HCT116 (cell line): ENCODE data around the gene MAPK6. TPM values are rescaled to one million over a fixed set of nuclear protein-coding genes. Genes with fewer than 3 reads are reported as not detected.

ENCODE experiments used
- ATAC-seq: fragments of 200-7000 bp; cut with Tn5 transposase; 2 replicates; pipeline ENCODE4 v1.9.1; 2020; ENCODE audit warnings: mild to moderate bottlenecking, moderate library complexity
- BruUV-seq: library from RNA; stranded (reverse); fragments of 400-500 nt; replicated peaks from 2 replicates; lab custom pipeline; 2021; lab: Mats Ljungman, UMichigan
- CTCF ChIA-PET: fragments of 300-600 bp; sonication (Branson Sonifier 250); formaldehyde crosslinking; loops from one replicate; lab custom pipeline; 2021; ENCODE audit warnings: antibody characterized with exemption; lab: Charles Lee
- POLR2A ChIA-PET: fragments of 300-600, 350-600 bp; sonication (Branson Sonifier 250); formaldehyde crosslinking; loops from one replicate; lab custom pipeline; 2021; ENCODE audit warnings: antibody characterized with exemption; lab: Charles Lee
- RAD21 ChIA-PET, 2 experiments: fragments of 300-600 bp; sonication (Branson Sonifier 250); formaldehyde crosslinking; loops; one replicate each; lab custom pipeline; 2023; ENCODE audit warnings: low total read pairs in 2 of 2; ENCODE audit not compliant: uncharacterized antibody in 2 of 2, unreplicated experiment in 2 of 2, low non-redundant PET in 1 of 2; lab: Charles Lee
- DNase-seq: peaks from one replicate; pipeline ENCODE4 v3.0.0-alpha.2; 2010; ENCODE audit warnings: low read depth, low spot score
- H2AFZ ChIP-seq: fragments of 200-600 bp; shearing (Covaris generic), sonication (generic); 2 replicates; pipeline ENCODE4 v1.6.1; 2017; ENCODE audit warnings: low read depth, mixed run types, mixed read lengths, antibody characterized with exemption, low read length; ENCODE audit not compliant: poor library complexity, severe bottlenecking
- H3K27ac ChIP-seq: 2 replicates; pipeline ENCODE4 v1.5.1; 2012; ENCODE audit warnings: low read depth, low read length
- H3K27me3 ChIP-seq: fragments of 200-600 bp; sonication (generic); 2 replicates; pipeline ENCODE4 v1.6.1; 2016; ENCODE audit warnings: mixed run types, low read length, mixed read lengths; ENCODE audit not compliant: insufficient read depth
- H3K36me3 ChIP-seq, 2 experiments: fragments of 200-500 bp in 1 of 2; fragments of 200-600 bp in 1 of 2; sonication (Bioruptor generic) in 1 of 2; sonication (generic) in 1 of 2; 2 replicates each; pipeline versions ENCODE4 v1.5.1 to v1.6.1; 2014 to 2016; ENCODE audit warnings: low read length in 2 of 2, inconsistent platforms in 1 of 2, mixed read lengths in 1 of 2, mixed run types in 1 of 2; ENCODE audit not compliant: insufficient read depth in 2 of 2, control insufficient read depth in 1 of 2
- H3K4me1 ChIP-seq, 2 experiments: fragments of 200-600 bp in 1 of 2; sonication (generic) in 1 of 2; 2 replicates each; pipeline versions ENCODE4 v1.5.1 to v1.6.1; 2012 to 2017; ENCODE audit warnings: low read length in 2 of 2, inconsistent platforms in 1 of 2, mild to moderate bottlenecking in 1 of 2, mixed read lengths in 1 of 2, mixed run types in 1 of 2, moderate library complexity in 1 of 2; ENCODE audit not compliant: insufficient read depth in 2 of 2, control insufficient read depth in 1 of 2
- H3K4me2 ChIP-seq: fragments of 200-600 bp; sonication (generic); 2 replicates; pipeline ENCODE4 v1.6.1; 2017; ENCODE audit warnings: mixed run types, low read length, mixed read lengths
- H3K4me3 ChIP-seq, 2 experiments: fragments of 200-600 bp in 1 of 2; sonication (generic) in 1 of 2; replicated peaks in 1 of 2; 2 replicates each; pipeline ENCODE4 v1.5.1; 2011 to 2016; ENCODE audit warnings: low read length in 2 of 2, control low read depth in 1 of 2, low read depth in 1 of 2, mild to moderate bottlenecking in 1 of 2, mixed read lengths in 1 of 2, mixed run types in 1 of 2
- H3K79me2 ChIP-seq: fragments of 200-600 bp; sonication (generic); 2 replicates; pipeline ENCODE4 v1.6.1; 2017; ENCODE audit warnings: mild to moderate bottlenecking, mixed run types, low read length, moderate library complexity, mixed read lengths; ENCODE audit not compliant: insufficient read depth
- H3K9ac ChIP-seq: fragments of 200-600 bp; sonication (generic); 2 replicates; pipeline ENCODE4 v1.6.1; 2016; ENCODE audit warnings: low read length, mixed read lengths
- H3K9me2 ChIP-seq: fragments of 200-600 bp; sonication (generic), shearing (Covaris generic); 2 replicates; pipeline ENCODE4 v1.6.1; 2017; ENCODE audit warnings: mixed run types, mild to moderate bottlenecking, moderate library complexity; ENCODE audit not compliant: insufficient read depth
- H3K9me3 ChIP-seq, 2 experiments: fragments of 200-500 bp in 1 of 2; fragments of 200-600 bp in 1 of 2; sonication (Bioruptor generic) in 1 of 2; sonication (generic) in 1 of 2; 2 replicates each; pipeline ENCODE4 v1.6.1; 2014 to 2017; ENCODE audit warnings: low read length in 2 of 2, mixed read lengths in 2 of 2, inconsistent platforms in 1 of 2, low read depth in 1 of 2, mild to moderate bottlenecking in 1 of 2, mixed run types in 1 of 2, moderate library complexity in 1 of 2; ENCODE audit not compliant: control insufficient read depth in 1 of 2, insufficient read depth in 1 of 2
- H4K20me1 ChIP-seq: fragments of 200-600 bp; sonication (generic), shearing (Covaris generic); 2 replicates; pipeline ENCODE4 v1.6.1; 2017; ENCODE audit warnings: mixed run types, mild to moderate bottlenecking, moderate library complexity; ENCODE audit not compliant: insufficient read depth
- CTCF ChIP-seq, 3 experiments: fragments of 200-600 bp in 1 of 3; sonication (generic) in 1 of 3; IDR thresholded peaks in 2 of 3; conservative IDR thresholded peaks in 1 of 3; 2 replicates each; pipeline ENCODE4 v1.5.1; 2012 to 2017; ENCODE audit warnings: low read depth in 2 of 3, low read length in 2 of 3, antibody characterized with exemption in 1 of 3, borderline replicate concordance in 1 of 3, control low read depth in 1 of 3, mild to moderate bottlenecking in 1 of 3, mixed read lengths in 1 of 3, mixed run types in 1 of 3, moderate library complexity in 1 of 3; ENCODE audit not compliant: insufficient read depth in 1 of 3
- EGR1 ChIP-seq: IDR thresholded peaks from 2 replicates; pipeline ENCODE4 v1.6.1; 2012; ENCODE audit warnings: low read depth
- EZH2 ChIP-seq: fragments of 200-600 bp; sonication (generic); IDR thresholded peaks from 2 replicates; pipeline ENCODE4 v1.6.1; 2017; ENCODE audit warnings: antibody characterized with exemption, mixed run types
- POLR2A ChIP-seq: IDR thresholded peaks from 2 replicates; pipeline ENCODE4 v1.7.0; 2011; ENCODE audit warnings: borderline replicate concordance; ENCODE audit not compliant: insufficient read depth, insufficient read length; ENCODE audit errors: extremely low read depth
- REST ChIP-seq: IDR thresholded peaks from 2 replicates; pipeline ENCODE4 v1.6.1; 2012; ENCODE audit warnings: low read depth
- SRF ChIP-seq: IDR thresholded peaks from 2 replicates; pipeline ENCODE4 v1.6.1; 2012; ENCODE audit warnings: low read depth
- ZBTB33 ChIP-seq: IDR thresholded peaks from 2 replicates; pipeline ENCODE4 v1.6.1; 2011; ENCODE audit warnings: mild to moderate bottlenecking, low read length, moderate library complexity; ENCODE audit not compliant: insufficient replicate concordance; ENCODE audit errors: extremely low read depth
- ZNF274 ChIP-seq: fragments of 200-500 bp; sonication (Bioruptor generic); IDR thresholded peaks from 2 replicates; pipeline ENCODE4 v1.6.1; 2014; ENCODE audit warnings: mild to moderate bottlenecking, low read depth, low read length, inconsistent platforms
- intact Hi-C: fragments of 100-400 bp; cut with micrococcal nuclease; formaldehyde crosslinking; loops from 2 replicates; pipeline ENCODE4 v1.10.0; 2022
- total RNA-seq: library from RNA; stranded (reverse); gene quantifications from one replicate; pipeline ENCODE4 v1.2.1, GENCODE V29; 2021; ENCODE audit not compliant: unreplicated experiment

The MAPK6 gene
- total RNA-seq, 1 experiment from 2014 or later = 57.4 TPM

- TF ChIP-seq REST = no peak
- TF ChIP-seq, all 23 proteins: peak for 0
These were observed 39.0 kb downstream of the MAPK6 start (continued) for GRCh38 chr15:52057996-52058395.

GRCh38 chr15:52060501-52060900 is 41.5 kb downstream of the MAPK6 start:
- ATAC-seq = no peak

More at GRCh38 chr15:52060501-52060900, 41.5 kb downstream of the MAPK6 start:
- ChIA-PET POLR2A (no interaction called here), RAD21 (no interaction called here), CTCF (no interaction called here)
- BruUV-seq = no TSS peak
- Histone ChIP-seq H3K4me2 (no peak overlapping the region), H3K27ac (no peak overlapping the region), H3K9me3 (no peaks in the 10 kb centered on the region), H3K4me3 (no peak overlapping the region), H3K79me2 (peaks cover 18% of the 10 kb centered on the region; the same call in 1 of the 2 replicates), H3K9me2 (no peaks in the 10 kb centered on the region), H3K27me3 (no peaks in the 10 kb centered on the region), H3K36me3 (peaks cover 17 to 37% of the 10 kb centered on the region in 2 experiments; a peak in 3 of 4 replicates), H3K4me1 (peaks cover under 1 to 2% of the 10 kb centered on the region in 2 experiments; a peak in 1 of 4 replicates), H4K20me1 (no peaks in the 10 kb centered on the region), H2AFZ (no peak overlapping the region), H3K9ac (no peak overlapping the region)
- DNase-seq = no peak
- intact Hi-C loops = no loop called here
- no peak for TF ChIP-seq CTCF (IDR thresholded peaks at IDR 0.05 in 2 of 3, conservative IDR thresholded peaks at IDR 0.05 in 1 of 3; ENCODE audit: borderline replicate concordance in 1 of 3, insufficient read depth in 1 of 3, low read depth in 2 of 3, low read length in 2 of 3)
- TF ChIP-seq ZBTB33 = no peak
- TF ChIP-seq POLR2A = no peak
- TF ChIP-seq ZNF274 = no peak
- no peak for TF ChIP-seq EGR1
- TF ChIP-seq EZH2 = no peak
- no peak for TF ChIP-seq SRF
